Activated T-helper 1 cell treated with anti-CD3 and anti-CD28 coated beads, Interleukin-12 subunit alpha, Interleukin-12 subunit beta, Interleukin-2, Interleukin-4 antibody, amounts not matched to agents 30 ng/mL and 10 ng/mL and 1 ng/mL, durations not matched to agents 14 hours and 24 hours and 36 hours (primary cell): Measurements from ENCODE around the gene CRMP1. TPM values are rescaled to one million over a fixed set of nuclear protein-coding genes. Genes with fewer than 3 reads are reported as not detected.

Source experiments
- DNase-seq: peaks from one replicate; pipeline ENCODE4 v3.0.0; 2021; ENCODE audit warnings: low spot score
- H3K27ac Mint-ChIP-seq: one replicate; pipeline ENCODE4 v1.8.0; 2021; ENCODE audit warnings: mild to moderate bottlenecking, mixed read lengths
- H3K27me3 Mint-ChIP-seq: one replicate; pipeline ENCODE4 v1.8.0; 2022; ENCODE audit warnings: mild to moderate bottlenecking, moderate library complexity, mixed read lengths; ENCODE audit not compliant: insufficient read depth
- H3K36me3 Mint-ChIP-seq: one replicate; pipeline ENCODE4 v1.8.0; 2021; ENCODE audit warnings: low read depth, mixed read lengths
- H3K4me1 Mint-ChIP-seq: one replicate; pipeline ENCODE4 v1.8.0; 2021; ENCODE audit warnings: low read depth, mixed read lengths
- H3K4me3 Mint-ChIP-seq: one replicate; pipeline ENCODE4 v1.8.0; 2021; ENCODE audit warnings: mild to moderate bottlenecking, moderate library complexity, mixed read lengths
- H3K9me3 Mint-ChIP-seq: one replicate; pipeline ENCODE4 v1.8.0; 2021; ENCODE audit warnings: mixed read lengths
- intact Hi-C: fragments of 100-400 bp; cut with micrococcal nuclease; formaldehyde crosslinking; loops from one replicate; pipeline ENCODE4 v1.15.1; 2024
- total RNA-seq: library from RNA; stranded (reverse); gene quantifications from 2 replicates; pipeline ENCODE4 v1.2.3, GENCODE V29; 2022

The CRMP1 gene
- total RNA-seq, 1 donor from 2014 or later: not detected

DNA sequence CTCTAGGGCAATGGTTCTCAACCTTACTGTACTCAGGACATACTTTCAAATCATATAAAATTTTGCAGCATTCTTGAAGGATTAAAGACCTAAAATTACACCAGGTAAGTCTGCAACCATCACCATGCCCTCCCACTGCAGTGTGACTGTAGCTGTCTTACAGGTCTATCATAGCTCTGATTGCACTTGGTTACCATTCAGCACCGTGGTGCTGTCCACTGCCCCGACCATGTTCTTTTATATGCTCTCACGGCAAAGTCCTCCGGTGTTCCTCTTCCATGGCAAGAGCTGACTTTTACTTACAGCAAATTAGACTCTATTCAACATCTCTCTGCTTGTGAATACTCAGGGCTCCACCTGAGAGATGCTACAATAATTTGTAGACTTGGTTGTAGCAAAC lies 11.5 kb downstream of the CRMP1 start:
- H3K36me3 Mint-ChIP-seq: no peaks in the 10 kb centered on the region
- no peaks in the 10 kb centered on the region for H3K9me3 Mint-ChIP-seq
- H3K4me1 Mint-ChIP-seq: no peaks in the 10 kb centered on the region
- H3K27me3 Mint-ChIP-seq: peaks cover 24% of the 10 kb centered on the region
- intact Hi-C loops: no loop called here
- DNase-seq: no peak
- H3K4me3 Mint-ChIP-seq: no peak overlapping the region
- H3K27ac Mint-ChIP-seq: no peak overlapping the region

DNA sequence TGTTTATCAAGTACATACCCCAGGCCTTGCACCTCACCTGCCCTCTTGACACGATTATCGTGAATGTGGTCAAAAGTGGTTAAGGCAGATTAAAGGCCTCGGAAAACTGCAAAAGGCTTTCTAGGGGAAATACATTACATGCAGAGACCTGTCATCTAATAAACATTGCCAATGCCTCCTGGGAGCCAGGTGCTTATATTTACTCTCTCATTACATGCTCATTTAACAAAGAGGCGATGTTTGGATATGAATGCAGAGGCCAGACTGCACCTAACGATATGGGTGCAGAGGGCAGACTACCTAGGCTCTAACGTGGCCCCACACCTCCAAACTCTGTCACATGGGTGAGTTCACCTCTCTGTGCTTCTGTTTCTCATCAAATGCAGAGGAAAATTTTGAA lies 14.5 kb downstream of the CRMP1 start:
- no peaks in the 10 kb centered on the region for H3K36me3 Mint-ChIP-seq
- H3K27ac Mint-ChIP-seq: no peak overlapping the region
- peaks cover 12% of the 10 kb centered on the region for H3K27me3 Mint-ChIP-seq
- no peak for DNase-seq
- H3K9me3 Mint-ChIP-seq: no peaks in the 10 kb centered on the region
- intact Hi-C loops: no loop called here
- H3K4me3 Mint-ChIP-seq: no peak overlapping the region
- no peaks in the 10 kb centered on the region for H3K4me1 Mint-ChIP-seq

DNA sequence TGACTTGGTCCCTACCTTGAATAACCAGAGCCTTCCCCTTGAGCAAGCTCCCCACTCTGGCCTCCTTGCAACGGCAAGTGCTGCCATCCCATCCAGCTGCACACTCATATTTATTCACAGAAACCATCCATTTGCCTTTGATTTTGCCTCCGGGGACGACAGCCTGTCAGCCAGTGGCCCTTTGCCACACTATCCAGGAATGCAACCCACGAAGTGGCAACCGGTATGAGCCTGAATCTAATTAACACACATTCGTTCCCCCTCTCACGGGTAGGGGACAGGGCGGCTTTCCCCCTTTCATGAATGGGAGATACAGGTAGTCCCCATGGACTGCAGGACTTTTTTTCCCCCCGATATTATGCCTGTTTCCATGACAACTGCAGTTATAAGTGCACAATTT lies 15.5 kb downstream of the CRMP1 start:
- Mint-ChIP-seq H3K4me1 (no peaks in the 10 kb centered on the region), H3K27ac (no peak overlapping the region), H3K27me3 (peaks cover 11% of the 10 kb centered on the region), H3K4me3 (no peak overlapping the region), H3K9me3 (no peaks in the 10 kb centered on the region), H3K36me3 (no peaks in the 10 kb centered on the region)
- intact Hi-C loops: no loop called here
- DNase-seq: no peak

DNA sequence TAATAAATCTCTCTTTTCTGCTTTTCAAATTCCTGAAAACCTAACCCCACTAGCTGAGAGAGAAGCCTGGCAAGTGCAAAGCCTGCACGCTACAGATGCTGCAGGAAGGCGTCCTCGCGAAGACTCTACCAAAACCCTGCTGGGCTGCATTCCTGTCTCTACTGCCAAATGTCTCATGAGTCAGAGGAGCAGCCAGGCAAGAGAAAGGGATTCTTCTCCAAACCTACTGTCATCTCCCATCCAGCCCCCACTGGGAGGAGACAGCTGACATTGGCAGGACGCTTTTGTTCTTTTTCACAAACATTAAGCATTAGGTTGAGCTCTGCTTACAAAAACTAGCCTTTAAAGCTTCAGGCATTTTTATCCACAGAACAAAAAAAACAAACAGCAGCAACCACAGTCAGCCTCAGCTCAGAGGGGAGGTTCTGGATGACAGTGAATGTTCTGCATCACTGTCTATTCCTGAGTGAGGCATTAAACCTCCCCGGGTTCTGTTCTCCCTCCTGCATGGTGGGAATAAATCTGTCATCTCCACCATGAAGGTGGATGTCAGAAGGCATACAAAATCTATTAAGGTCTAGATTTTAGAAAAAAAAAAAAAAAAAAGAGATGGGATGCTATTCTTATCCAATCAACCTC lies 18.0 kb downstream of the CRMP1 start:
- H3K4me3 Mint-ChIP-seq: no peak overlapping the region
- peaks cover 8% of the 10 kb centered on the region for H3K27me3 Mint-ChIP-seq
- intact Hi-C loops: no loop called here

DNA sequence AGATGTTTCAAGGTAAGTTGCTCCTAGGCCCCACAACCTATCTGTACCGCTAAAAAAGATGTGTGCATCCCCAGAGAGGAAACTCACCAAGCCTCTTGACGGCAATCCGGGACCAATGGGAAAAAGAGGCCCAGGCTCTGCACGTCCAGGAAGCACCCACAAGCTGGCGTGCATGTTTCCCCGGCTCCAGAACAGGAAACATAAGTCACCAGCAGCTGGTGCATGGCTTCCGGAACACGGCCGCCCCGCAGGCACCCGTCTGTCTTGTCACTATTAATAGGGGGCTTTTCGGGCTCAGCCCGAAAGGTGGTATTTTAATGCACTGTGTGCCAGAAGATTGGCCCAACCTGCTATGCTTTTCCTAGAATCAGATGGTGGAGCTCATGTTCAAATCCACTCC lies 22.2 kb downstream of the CRMP1 start:
- no peaks in the 10 kb centered on the region for H3K9me3 Mint-ChIP-seq
- no peak overlapping the region for H3K27ac Mint-ChIP-seq
- peaks cover 3% of the 10 kb centered on the region for H3K27me3 Mint-ChIP-seq
- peaks cover 27% of the 10 kb centered on the region for H3K4me1 Mint-ChIP-seq
- intact Hi-C loops: no loop called here
- no peak overlapping the region for H3K4me3 Mint-ChIP-seq
- no peak for DNase-seq
- H3K36me3 Mint-ChIP-seq: no peaks in the 10 kb centered on the region

More for the DNA sequence above, 18.0 kb downstream of the CRMP1 start:
- Mint-ChIP-seq H3K9me3 (no peaks in the 10 kb centered on the region), H3K4me1 (peaks cover 9% of the 10 kb centered on the region), H3K27ac (no peak overlapping the region), H3K36me3 (no peaks in the 10 kb centered on the region)
- DNase-seq: no peak

DNA sequence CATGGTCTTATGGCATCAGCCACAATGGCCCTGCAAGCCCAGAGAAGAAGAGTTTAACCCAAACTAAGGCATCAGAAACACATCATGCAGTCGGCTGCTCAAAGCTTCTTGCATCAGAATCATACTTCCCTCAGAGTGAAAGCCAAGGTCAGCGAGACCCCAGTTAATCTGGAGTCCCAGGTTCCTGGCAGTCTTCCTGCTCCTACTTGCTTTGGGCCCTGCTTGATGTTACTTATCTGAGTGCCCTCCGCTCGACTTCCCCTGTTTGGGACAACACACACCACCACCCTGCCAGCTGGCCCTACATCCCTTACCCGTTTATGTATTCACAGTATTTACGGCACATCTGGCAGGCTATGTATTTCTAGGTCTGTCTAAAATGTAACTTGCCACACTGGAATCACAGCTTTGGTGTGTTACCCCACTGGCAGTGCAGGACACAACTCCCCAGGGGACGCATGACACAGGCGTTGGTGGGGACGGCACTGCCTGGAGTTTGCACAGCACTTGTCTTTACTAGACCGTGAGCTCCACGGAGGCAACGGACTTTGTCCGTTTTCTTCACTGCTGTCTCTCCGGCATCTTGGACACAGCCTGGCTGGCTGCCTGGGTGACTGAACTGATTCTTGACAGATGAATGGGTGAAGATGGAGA lies 22.8 kb downstream of the CRMP1 start:
- no peak overlapping the region for H3K4me3 Mint-ChIP-seq
- DNase-seq: no peak
- peaks cover 28% of the 10 kb centered on the region for H3K4me1 Mint-ChIP-seq
- intact Hi-C loops: loop anchor here (10.0 kb wide), 1 partner anchor 315 kb away; no protein-coding TSS in a partner anchor
- no peaks in the 10 kb centered on the region for H3K9me3 Mint-ChIP-seq
- no peaks in the 10 kb centered on the region for H3K36me3 Mint-ChIP-seq
- peaks cover 3% of the 10 kb centered on the region for H3K27me3 Mint-ChIP-seq
- no peak overlapping the region for H3K27ac Mint-ChIP-seq

DNA sequence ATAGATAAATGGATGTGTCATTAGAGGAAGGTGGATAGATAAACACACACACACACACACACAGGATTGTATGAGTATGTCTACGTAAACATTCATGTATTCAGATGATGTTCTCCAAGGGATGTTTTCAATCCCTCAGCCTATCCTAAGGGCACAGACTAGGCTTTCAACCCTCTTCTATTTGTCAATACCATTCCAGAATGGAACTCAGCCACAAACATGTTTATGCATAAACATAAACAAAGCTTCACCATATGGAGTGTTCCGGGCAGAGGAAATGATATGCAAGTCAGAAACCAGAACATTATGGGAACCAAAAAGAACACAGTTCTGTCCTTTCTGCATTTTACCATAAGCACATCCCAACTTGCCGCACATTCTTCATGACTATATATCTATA lies 25.0 kb downstream of the CRMP1 start:
- peaks cover 3% of the 10 kb centered on the region for H3K27me3 Mint-ChIP-seq
- intact Hi-C loops: loop anchor here (10.0 kb wide), 1 partner anchor 317 kb away; no protein-coding TSS in a partner anchor
- no peaks in the 10 kb centered on the region for H3K36me3 Mint-ChIP-seq
- DNase-seq: no peak
- no peak overlapping the region for H3K27ac Mint-ChIP-seq
- H3K4me1 Mint-ChIP-seq: peaks cover 45% of the 10 kb centered on the region
- H3K9me3 Mint-ChIP-seq: no peaks in the 10 kb centered on the region
- no peak overlapping the region for H3K4me3 Mint-ChIP-seq

DNA sequence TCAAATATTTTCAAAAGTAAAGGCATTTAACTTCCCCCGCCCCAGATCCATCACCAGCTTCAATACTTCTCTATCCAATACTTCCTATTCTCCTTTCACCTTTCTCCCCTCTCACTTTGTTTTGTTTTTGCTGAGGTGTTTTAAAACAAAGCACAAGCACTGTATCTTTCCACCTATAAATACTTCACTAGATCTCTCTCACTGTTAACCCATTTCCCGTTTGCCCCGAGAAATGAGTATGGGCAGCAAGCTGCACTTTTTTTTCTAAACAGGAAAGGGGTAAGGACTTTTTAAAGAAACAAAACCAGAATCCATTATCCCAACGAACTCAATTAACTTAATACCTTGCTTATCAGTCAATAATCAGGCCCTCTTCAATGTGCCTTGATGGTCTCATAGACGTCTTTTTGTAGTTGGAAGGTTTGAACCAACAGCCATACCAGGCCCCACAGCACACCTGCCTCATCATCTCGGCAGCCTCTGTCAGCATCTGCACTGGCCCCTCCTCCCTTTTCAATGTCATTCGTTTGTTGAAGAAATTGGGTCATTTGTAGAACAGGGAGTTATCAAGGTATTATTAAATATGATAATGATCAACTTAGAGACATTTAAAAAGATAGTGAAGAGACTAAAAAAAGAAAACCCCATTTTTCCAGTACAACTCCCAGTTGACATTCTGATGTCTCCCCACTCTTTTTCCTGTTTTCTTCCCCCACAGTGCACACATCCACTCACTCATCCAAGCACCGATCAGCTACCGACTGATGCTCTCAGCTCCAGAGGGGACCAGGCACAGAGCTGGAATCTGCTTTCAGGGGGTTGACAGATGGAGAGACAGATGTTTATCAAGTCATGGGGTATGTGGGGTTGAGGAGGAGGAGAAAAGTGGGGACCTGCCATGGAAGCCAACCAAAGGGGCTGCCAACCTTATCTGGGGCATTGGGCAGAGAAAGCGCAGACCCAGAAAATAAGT lies 25.8 kb downstream of the CRMP1 start:
- H3K27me3 Mint-ChIP-seq: peaks cover 3% of the 10 kb centered on the region
- H3K9me3 Mint-ChIP-seq: no peaks in the 10 kb centered on the region
- DNase-seq: no peak
- intact Hi-C loops: loop anchor here (10.0 kb wide), 1 partner anchor 318 kb away; no protein-coding TSS in a partner anchor
- H3K4me1 Mint-ChIP-seq: peaks cover 45% of the 10 kb centered on the region
- peak overlapping the region; percentile 73 for H3K27ac Mint-ChIP-seq
- H3K4me3 Mint-ChIP-seq: peak overlapping the region; percentile 65
- no peaks in the 10 kb centered on the region for H3K36me3 Mint-ChIP-seq

DNA sequence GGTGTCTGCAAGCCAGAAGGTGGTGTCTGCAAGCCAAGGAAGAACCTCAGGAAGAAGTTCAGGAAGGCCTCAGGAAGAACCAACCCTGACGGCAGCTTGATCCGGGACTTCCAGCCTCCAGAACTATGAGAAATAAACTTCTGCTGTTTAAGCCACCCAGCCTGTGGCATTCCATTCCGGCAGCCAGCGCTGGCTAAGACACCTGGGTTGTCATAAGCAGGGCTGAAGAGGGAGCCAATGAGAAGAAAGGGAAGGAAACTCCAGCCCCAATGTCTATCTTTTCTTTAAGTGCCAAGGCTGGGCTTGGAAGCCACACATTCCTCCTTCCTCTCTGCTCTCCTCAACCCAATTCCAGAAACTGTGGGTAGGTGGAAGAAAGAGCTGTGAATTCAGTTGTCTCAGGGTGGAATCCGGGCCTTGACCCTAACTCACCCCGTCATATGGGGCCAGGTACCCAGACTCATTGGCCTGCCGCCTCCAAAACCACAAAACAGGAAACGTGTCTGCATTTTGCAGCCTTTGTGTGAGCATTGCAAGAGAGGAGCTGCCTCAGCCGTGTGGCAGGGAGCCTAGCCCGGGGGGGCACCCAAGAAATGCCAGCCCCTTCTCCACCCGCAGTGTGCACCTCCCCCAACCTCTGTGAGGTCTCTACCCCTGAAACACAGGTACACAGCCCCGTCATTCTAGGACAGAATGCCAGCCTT lies 26.8 kb downstream of the CRMP1 start:
- peak; percentile 29 for DNase-seq
- Mint-ChIP-seq H3K4me1 (peaks cover 45% of the 10 kb centered on the region), H3K27ac (no peak overlapping the region), H3K36me3 (no peaks in the 10 kb centered on the region), H3K27me3 (peaks cover 3% of the 10 kb centered on the region), H3K9me3 (no peaks in the 10 kb centered on the region), H3K4me3 (no peak overlapping the region)
- intact Hi-C loops: loop anchor here (10.0 kb wide), 1 partner anchor 319 kb away; no protein-coding TSS in a partner anchor

DNA sequence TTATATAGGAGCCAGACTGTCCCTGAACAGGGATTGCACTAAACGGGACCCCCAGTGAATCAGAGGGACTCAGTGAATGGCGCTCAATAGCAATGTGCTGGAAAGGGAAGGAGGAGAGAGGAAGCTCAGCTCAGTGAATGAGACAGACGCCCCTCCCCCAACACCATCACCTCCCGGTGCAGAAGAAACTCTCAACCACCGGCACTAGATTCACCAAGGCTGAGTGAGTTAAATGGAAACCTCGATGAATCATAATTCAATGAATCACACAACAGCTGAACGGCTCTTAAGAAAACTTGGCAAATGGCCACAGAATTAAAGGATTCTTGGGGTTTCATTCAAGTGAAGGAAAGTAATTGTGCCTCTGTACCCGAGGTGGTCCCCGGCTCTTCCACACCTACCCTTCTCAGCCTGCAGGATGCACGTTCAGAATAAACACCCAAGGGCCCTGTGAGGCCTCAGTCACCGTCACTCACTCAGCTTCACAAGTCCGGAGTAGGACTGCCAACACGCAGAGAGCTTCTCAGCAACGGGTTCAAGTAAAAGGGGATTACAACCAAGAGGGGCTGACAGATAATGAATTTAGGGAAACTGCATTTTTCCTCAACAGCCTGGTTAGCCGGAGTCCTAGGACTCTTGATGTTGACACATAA lies 29.3 kb downstream of the CRMP1 start:
- Mint-ChIP-seq H3K27ac (no peak overlapping the region), H3K4me1 (peaks cover 36% of the 10 kb centered on the region), H3K27me3 (no peaks in the 10 kb centered on the region), H3K4me3 (peak overlapping the region; percentile 19), H3K36me3 (no peaks in the 10 kb centered on the region), H3K9me3 (no peaks in the 10 kb centered on the region)
- DNase-seq: peak; percentile 40
- intact Hi-C loops: loop anchor here (2.0 to 10.0 kb wide), 3 partner anchors 39 to 321 kb away; no protein-coding TSS in a partner anchor

DNA sequence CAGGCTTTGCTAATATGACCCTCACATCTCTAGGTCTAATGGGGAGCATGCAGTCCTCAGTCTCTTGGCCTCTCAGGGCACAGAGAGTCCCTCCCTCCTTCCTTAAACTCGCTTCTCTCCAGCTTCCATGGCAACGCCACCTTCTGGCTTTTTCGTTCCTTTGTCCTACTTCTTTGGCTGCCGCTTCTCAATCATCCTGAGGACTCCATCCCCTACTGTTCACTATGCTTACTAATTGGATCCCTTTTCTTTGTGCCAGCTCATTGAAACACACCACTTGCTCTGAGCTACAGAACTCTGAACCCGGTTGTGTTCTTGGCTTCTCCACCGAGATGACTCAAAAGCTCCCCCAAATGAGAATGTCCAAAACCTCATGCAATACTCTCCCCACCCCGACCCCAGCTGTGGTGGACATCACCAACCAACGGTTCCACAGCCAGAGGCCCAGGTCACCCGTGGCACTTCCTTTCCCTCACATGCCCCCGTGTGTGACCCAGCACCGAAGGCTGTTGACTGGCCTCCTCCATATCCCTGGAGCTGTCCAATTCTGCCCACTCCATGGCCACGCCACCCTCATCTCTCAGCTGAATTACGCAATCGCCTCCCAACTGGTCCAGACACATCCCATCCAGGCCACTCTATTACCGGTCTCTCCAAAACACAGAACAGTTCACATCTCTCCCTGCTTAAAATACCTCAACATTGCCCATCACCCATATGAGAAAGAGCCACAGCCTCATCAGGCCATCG lies 34.7 kb downstream of the CRMP1 start:
- Mint-ChIP-seq H3K27me3 (no peaks in the 10 kb centered on the region), H3K36me3 (no peaks in the 10 kb centered on the region), H3K9me3 (no peaks in the 10 kb centered on the region), H3K27ac (no peak overlapping the region), H3K4me1 (peaks cover 2% of the 10 kb centered on the region), H3K4me3 (no peak overlapping the region)
- intact Hi-C loops: no loop called here
- DNase-seq: no peak
